ENCODE measurements around the gene THRAP3.

GRCh38 chr1:36328713-36329112, 104.5 kb downstream of the THRAP3 start:
- TF ChIP-seq POLR2A (IDR thresholded peaks at IDR 0.05; ENCODE audit: low read length) (no peak), GATA1 (IDR thresholded peaks at IDR 0.05; ENCODE audit: low read depth, low read length) (no peak)
